Smooth muscle cell of trachea (primary cell): ENCODE results near the gene OCIAD1. TPM values are rescaled to one million over a fixed set of nuclear protein-coding genes. Genes with fewer than 3 reads are reported as not detected.

ENCODE experiments used
- total RNA-seq: library from RNA; depleted of rRNA; stranded (reverse); fragments of >200 nt; gene quantifications from 2 replicates; pipeline ENCODE4 v1.2.1, GENCODE V29; 2014

OCIAD1 gene
- 76.4 and 109 TPM in 2 replicates for total RNA-seq

GRCh38 chr4:48830706-48831531 is at the start of gene OCIAD1:
OCIAD1 (plus strand) TSS chr4:48831088; CDS start chr4:48832625, 1,537 bp downstream.

GRCh38 chr4:48906206-48907173 is 75.6 kb downstream of the OCIAD1 start, which contains the start of gene OCIAD2:
OCIAD2 (minus strand) TSS chr4:48906774; CDS start chr4:48904549, 2,225 bp downstream.

Other genes starting within 250 kb of the OCIAD1 start
- gene FRYL, start 50.8 kb upstream of the OCIAD1 start, total RNA-seq = 39.9 and 61.7 TPM in 2 replicates
- 12.4 and 12.8 TPM in 2 replicates for gene OCIAD2, start 75.7 kb downstream of the OCIAD1 start, total RNA-seq
- gene CWH43, start 155.2 kb downstream of the OCIAD1 start, total RNA-seq = not detected in 2 replicates